Hepatocyte (in vitro differentiated cells): ENCODE measurements around the gene TMPRSS7. TPM values are rescaled to one million over a fixed set of nuclear protein-coding genes. Genes with fewer than 3 reads are reported as not detected.
A peak's percentile ranks its signal among the peaks of the same experiment; 100 is the strongest.

Experiments used
- DNase-seq: peaks from one replicate; pipeline ENCODE4 v3.0.0-alpha.2; 2016; ENCODE audit warnings: low spot score
- H2AFZ ChIP-seq: fragments of 200-600 bp; sonication (generic); 2 replicates; pipeline ENCODE4 v1.6.0; 2016; ENCODE audit warnings: antibody characterized with exemption, mild to moderate bottlenecking
- H3K27ac ChIP-seq: fragments of 200-600 bp; sonication (generic); 2 replicates; pipeline ENCODE4 v1.5.1; 2016; ENCODE audit warnings: mild to moderate bottlenecking
- H3K27me3 ChIP-seq: fragments of 200-600 bp; sonication (generic); 2 replicates; pipeline ENCODE4 v1.6.1; 2016
- H3K36me3 ChIP-seq: fragments of 200-600 bp; sonication (generic); replicated peaks from 2 replicates; pipeline ENCODE4 v1.5.1; 2016; ENCODE audit warnings: low read depth; ENCODE audit not compliant: insufficient read depth
- H3K4me1 ChIP-seq: fragments of 200-600 bp; sonication (generic); 2 replicates; pipeline ENCODE4 v1.5.1; 2016; ENCODE audit warnings: mild to moderate bottlenecking, moderate library complexity; ENCODE audit not compliant: insufficient read depth
- H3K4me2 ChIP-seq: fragments of 200-600 bp; sonication (generic); 2 replicates; pipeline ENCODE4 v1.6.0; 2016
- H3K4me3 ChIP-seq: fragments of 200-600 bp; sonication (generic); 2 replicates; pipeline ENCODE4 v1.5.1; 2016; ENCODE audit warnings: mild to moderate bottlenecking
- H3K79me2 ChIP-seq: fragments of 200-600 bp; sonication (generic); 2 replicates; pipeline ENCODE4 v1.6.0; 2017; ENCODE audit warnings: mild to moderate bottlenecking
- H3K9me2 ChIP-seq: fragments of 200-600 bp; sonication (generic); replicated peaks from 2 replicates; pipeline ENCODE4 v1.6.0; 2017; ENCODE audit warnings: mild to moderate bottlenecking; ENCODE audit not compliant: insufficient read depth
- H3K9me3 ChIP-seq: fragments of 200-600 bp; sonication (generic); 2 replicates; pipeline ENCODE4 v1.5.1; 2016; ENCODE audit warnings: low read depth, mild to moderate bottlenecking
- H4K20me1 ChIP-seq: fragments of 200-600 bp; sonication (generic); 2 replicates; pipeline ENCODE4 v1.6.0; 2016; ENCODE audit warnings: mild to moderate bottlenecking; ENCODE audit not compliant: insufficient read depth, poor library complexity, severe bottlenecking
- CTCF ChIP-seq: fragments of 200-600 bp; sonication (generic); IDR thresholded peaks from 2 replicates; pipeline ENCODE4 v1.5.1; 2016; ENCODE audit warnings: antibody characterized with exemption, mild to moderate bottlenecking; ENCODE audit not compliant: poor library complexity
- EZH2 ChIP-seq: fragments of 200-600 bp; sonication (generic); IDR thresholded peaks from 2 replicates; pipeline ENCODE4 v1.6.1; 2016; ENCODE audit warnings: antibody characterized with exemption, mild to moderate bottlenecking, borderline replicate concordance
- EZH2phosphoT487 ChIP-seq: fragments of 200-600 bp; sonication (generic); IDR thresholded peaks from one replicate; pipeline ENCODE4 v1.6.1; 2018; ENCODE audit warnings: antibody characterized with exemption, mild to moderate bottlenecking, low read depth, moderate library complexity; ENCODE audit not compliant: unreplicated experiment, severe bottlenecking
- WGBS: methylation state at CpG from one replicate; pipeline ENCODE4 v1.1.6; 2016; ENCODE audit warnings: low lambda C conversion rate; ENCODE audit errors: missing lambda C conversion rate; 5-methylcytosine and 5-hydroxymethylcytosine counted together
- polyA plus RNA-seq: library from polyadenylated mRNA; unstranded; fragments of >200 nt; fragmentation: Nextera tagmentation; extraction: Ambion mirVana; gene quantifications from 2 replicates; pipeline ENCODE4 v1.2.1, GENCODE V29; 2016
- total RNA-seq: library from RNA; depleted of rRNA; stranded (reverse); fragments of >200 nt; gene quantifications from 2 replicates; pipeline ENCODE4 v1.2.3, GENCODE V29; 2014

Gene TMPRSS7
- total and polyA plus RNA-seq, 2 experiments from 2014 or later, result 0.06 TPM; not detected in 1

GRCh38 chr3:112090887-112091586, 56.5 kb downstream of the TMPRSS7 start:
- no peaks in the 10 kb centered on the region for H3K9me2 ChIP-seq
- peak overlapping the region; percentile 52 for H3K4me2 ChIP-seq
- 37% methylated on average over 6 of the region's 6 CpGs for WGBS
- H3K9me3 ChIP-seq, result no peaks in the 10 kb centered on the region
- TF ChIP-seq EZH2 (no peak), EZH2phosphoT487 (no peak), CTCF (no peak)
- no peaks in the 10 kb centered on the region for H3K27me3 ChIP-seq
- H3K4me1 ChIP-seq, result peaks cover 39% of the 10 kb centered on the region
- H3K4me3 ChIP-seq, result no peak overlapping the region
- H3K27ac ChIP-seq, result peak overlapping the region; percentile 91
- H3K79me2 ChIP-seq, result peaks cover 37% of the 10 kb centered on the region
- H4K20me1 ChIP-seq, result no peaks in the 10 kb centered on the region
- no peak overlapping the region for H2AFZ ChIP-seq
- H3K36me3 ChIP-seq, result no peaks in the 10 kb centered on the region
- DNase-seq, result peak; percentile 32

GRCh38 chr3:112092496-112093179, 58.1 kb downstream of the TMPRSS7 start:
- Histone ChIP-seq H3K27ac (peak overlapping the region; percentile 65), H3K4me1 (peaks cover 41% of the 10 kb centered on the region), H2AFZ (no peak overlapping the region), H3K9me2 (no peaks in the 10 kb centered on the region), H3K4me2 (peak overlapping the region; percentile 38), H3K79me2 (peaks cover 32% of the 10 kb centered on the region), H4K20me1 (no peaks in the 10 kb centered on the region), H3K27me3 (no peaks in the 10 kb centered on the region), H3K4me3 (no peak overlapping the region), H3K9me3 (no peaks in the 10 kb centered on the region), H3K36me3 (no peaks in the 10 kb centered on the region)
- no peak for DNase-seq
- WGBS, result 46% methylated on average over 6 of the region's 6 CpGs
- TF ChIP-seq CTCF, result no peak
- no peak for TF ChIP-seq EZH2phosphoT487
- TF ChIP-seq EZH2, result no peak

- no peak overlapping the region for H2AFZ ChIP-seq
- TF ChIP-seq EZH2 (no peak), EZH2phosphoT487 (no peak), CTCF (no peak)
- peak overlapping the region; percentile 65 for H3K27ac ChIP-seq
- H3K79me2 ChIP-seq, result peaks cover 27% of the 10 kb centered on the region
- no peaks in the 10 kb centered on the region for H4K20me1 ChIP-seq
- H3K36me3 ChIP-seq, result no peaks in the 10 kb centered on the region
- H3K4me1 ChIP-seq, result peaks cover 41% of the 10 kb centered on the region
- no peaks in the 10 kb centered on the region for H3K27me3 ChIP-seq
- no peak overlapping the region for H3K4me3 ChIP-seq
- no peaks in the 10 kb centered on the region for H3K9me3 ChIP-seq
- H3K4me2 ChIP-seq, result peak overlapping the region; percentile 38
- no peak for DNase-seq
- H3K9me2 ChIP-seq, result no peaks in the 10 kb centered on the region
These were observed 58.6 kb downstream of the TMPRSS7 start for GRCh38 chr3:112093180-112093522.
